ENCODE measurements around the gene FRG2C.
"Not testable (repeated sequence)": the region's sequence is repeated elsewhere in the genome, so short reads cannot be mapped to it uniquely, and the experiment has no call there.

The FRG2C gene

GRCh38 chr3:75669348-75670297 is 5.5 kb downstream of the FRG2C start:
- not testable (repeated sequence) for H3K9me3 ChIP-seq (ENCODE audit: control insufficient read depth in 2 of 2, low read length in 2 of 2); H3K36me3 ChIP-seq (ENCODE audit: control insufficient read depth in 2 of 2, insufficient read depth in 2 of 2, low read length in 2 of 2); H3K27ac ChIP-seq (ENCODE audit: low read depth in 2 of 2, low read length in 2 of 2); H3K4me1 ChIP-seq (ENCODE audit: control insufficient read depth in 2 of 2, insufficient read depth in 2 of 2, low read length in 2 of 2); H3K4me3 ChIP-seq (ENCODE audit: low read length in 2 of 2); H3K9ac ChIP-seq (ENCODE audit: low read depth in 1 of 2, low read length in 2 of 2); H3K27me3 ChIP-seq (ENCODE audit: control insufficient read depth in 2 of 2, insufficient read depth in 2 of 2, low read length in 2 of 2)

- H3K27me3 ChIP-seq (ENCODE audit: control insufficient read depth in 2 of 2, insufficient read depth in 2 of 2, low read length in 2 of 2); H3K4me1 ChIP-seq (ENCODE audit: control insufficient read depth in 2 of 2, insufficient read depth in 2 of 2, low read length in 2 of 2); H3K27ac ChIP-seq (ENCODE audit: low read depth in 2 of 2, low read length in 2 of 2); H3K9ac ChIP-seq (ENCODE audit: low read depth in 1 of 2, low read length in 2 of 2); H3K9me3 ChIP-seq (ENCODE audit: control insufficient read depth in 2 of 2, low read length in 2 of 2); H3K36me3 ChIP-seq (ENCODE audit: control insufficient read depth in 2 of 2, insufficient read depth in 2 of 2, low read length in 2 of 2): not testable (repeated sequence)
- peak overlapping the region in 1 of 2 donors; percentile 13 for H3K4me3 ChIP-seq (ENCODE audit: low read length in 2 of 2)
Observed at GRCh38 chr3:75670298-75671286, 6.5 kb downstream of the FRG2C start.

GRCh38 chr3:75671287-75672139 is 7.4 kb downstream of the FRG2C start:
- not testable (repeated sequence) for H3K9me3 ChIP-seq (ENCODE audit: control insufficient read depth in 2 of 2, low read length in 2 of 2); H3K27ac ChIP-seq (ENCODE audit: low read depth in 2 of 2, low read length in 2 of 2); H3K4me1 ChIP-seq (ENCODE audit: control insufficient read depth in 2 of 2, insufficient read depth in 2 of 2, low read length in 2 of 2); H3K27me3 ChIP-seq (ENCODE audit: control insufficient read depth in 2 of 2, insufficient read depth in 2 of 2, low read length in 2 of 2); H3K9ac ChIP-seq (ENCODE audit: low read depth in 1 of 2, low read length in 2 of 2); H3K36me3 ChIP-seq (ENCODE audit: control insufficient read depth in 2 of 2, insufficient read depth in 2 of 2, low read length in 2 of 2); H3K4me3 ChIP-seq (ENCODE audit: low read length in 2 of 2)

GRCh38 chr3:75672140-75672775 is 8.1 kb downstream of the FRG2C start:
- not testable (repeated sequence) for H3K36me3 ChIP-seq (ENCODE audit: control insufficient read depth in 2 of 2, insufficient read depth in 2 of 2, low read length in 2 of 2); H3K27me3 ChIP-seq (ENCODE audit: control insufficient read depth in 2 of 2, insufficient read depth in 2 of 2, low read length in 2 of 2); H3K4me1 ChIP-seq (ENCODE audit: control insufficient read depth in 2 of 2, insufficient read depth in 2 of 2, low read length in 2 of 2); H3K27ac ChIP-seq (ENCODE audit: low read depth in 2 of 2, low read length in 2 of 2); H3K4me3 ChIP-seq (ENCODE audit: low read length in 2 of 2); H3K9me3 ChIP-seq (ENCODE audit: control insufficient read depth in 2 of 2, low read length in 2 of 2); H3K9ac ChIP-seq (ENCODE audit: low read depth in 1 of 2, low read length in 2 of 2)

GRCh38 chr3:75683965-75684364 is 19.8 kb downstream of the FRG2C start:
- not testable (repeated sequence) for H3K9ac ChIP-seq (ENCODE audit: low read depth in 1 of 2, low read length in 2 of 2); H3K4me1 ChIP-seq (ENCODE audit: control insufficient read depth in 2 of 2, insufficient read depth in 2 of 2, low read length in 2 of 2); H3K27me3 ChIP-seq (ENCODE audit: control insufficient read depth in 2 of 2, insufficient read depth in 2 of 2, low read length in 2 of 2); H3K36me3 ChIP-seq (ENCODE audit: control insufficient read depth in 2 of 2, insufficient read depth in 2 of 2, low read length in 2 of 2); H3K4me3 ChIP-seq (ENCODE audit: low read length in 2 of 2); H3K27ac ChIP-seq (ENCODE audit: low read depth in 2 of 2, low read length in 2 of 2); H3K9me3 ChIP-seq (ENCODE audit: control insufficient read depth in 2 of 2, low read length in 2 of 2)

GRCh38 chr3:75687323-75687722 is 23.2 kb downstream of the FRG2C start:
- H3K27ac ChIP-seq (ENCODE audit: low read depth in 2 of 2, low read length in 2 of 2), result no peak overlapping the region
- no peaks in the 10 kb centered on the region for H3K27me3 ChIP-seq (ENCODE audit: control insufficient read depth in 2 of 2, insufficient read depth in 2 of 2, low read length in 2 of 2)
- no peak overlapping the region for H3K4me3 ChIP-seq (ENCODE audit: low read length in 2 of 2)
- no peaks in the 10 kb centered on the region for H3K36me3 ChIP-seq (ENCODE audit: control insufficient read depth in 2 of 2, insufficient read depth in 2 of 2, low read length in 2 of 2)
- no peak overlapping the region for H3K9ac ChIP-seq (ENCODE audit: low read depth in 1 of 2, low read length in 2 of 2)
- no peaks in the 10 kb centered on the region for H3K4me1 ChIP-seq (ENCODE audit: control insufficient read depth in 2 of 2, insufficient read depth in 2 of 2, low read length in 2 of 2)
- H3K9me3 ChIP-seq (ENCODE audit: control insufficient read depth in 2 of 2, low read length in 2 of 2), result peaks cover 0 to 9% of the 10 kb centered on the region in 2 donors

- Histone ChIP-seq H3K27ac (ENCODE audit: low read depth in 2 of 2, low read length in 2 of 2) (no peak overlapping the region), H3K9me3 (ENCODE audit: control insufficient read depth in 2 of 2, low read length in 2 of 2) (peaks cover 0 to 9% of the 10 kb centered on the region in 2 donors), H3K27me3 (ENCODE audit: control insufficient read depth in 2 of 2, insufficient read depth in 2 of 2, low read length in 2 of 2) (no peaks in the 10 kb centered on the region), H3K4me1 (ENCODE audit: control insufficient read depth in 2 of 2, insufficient read depth in 2 of 2, low read length in 2 of 2) (no peaks in the 10 kb centered on the region), H3K4me3 (ENCODE audit: low read length in 2 of 2) (no peak overlapping the region), H3K36me3 (ENCODE audit: control insufficient read depth in 2 of 2, insufficient read depth in 2 of 2, low read length in 2 of 2) (no peaks in the 10 kb centered on the region), H3K9ac (ENCODE audit: low read depth in 1 of 2, low read length in 2 of 2) (no peak overlapping the region)
Observed at GRCh38 chr3:75692061-75692460, 27.9 kb downstream of the FRG2C start.

Measured in mucosa of rectum (tissue), 2 donors.